Stomach (tissue), 4 donors: ENCODE measurements around the gene PLCB4.

Experiments
- CTCF ChIP-seq, 7 experiments: fragments of 450-650 bp in 4 of 7; fragments of 200-600 bp in 3 of 7; sonication (generic) in 3 of 7; IDR thresholded peaks; one replicate each; pipeline ENCODE4 v1.5.1; 2016 to 2019; ENCODE audit warnings: antibody characterized with exemption in 7 of 7, control low read depth in 2 of 7, mild to moderate bottlenecking in 1 of 7
- POLR2A ChIP-seq, 4 donors: fragments of 450-650 bp; IDR thresholded peaks; one replicate each; pipeline ENCODE4 v1.6.1; 2016; ENCODE audit warnings: antibody characterized with exemption in 4 of 4, control low read depth in 2 of 4, mild to moderate bottlenecking in 1 of 4, moderate library complexity in 1 of 4

GRCh38 chr20:9032758-9033157 lies 36.1 kb upstream of the PLCB4 start:
- TF ChIP-seq POLR2A (IDR thresholded peaks at IDR 0.05) (no peak), CTCF (IDR thresholded peaks at IDR 0.05) (no peak)
